ENCODE measurements around the gene PKP3.

Gene PKP3

DNA sequence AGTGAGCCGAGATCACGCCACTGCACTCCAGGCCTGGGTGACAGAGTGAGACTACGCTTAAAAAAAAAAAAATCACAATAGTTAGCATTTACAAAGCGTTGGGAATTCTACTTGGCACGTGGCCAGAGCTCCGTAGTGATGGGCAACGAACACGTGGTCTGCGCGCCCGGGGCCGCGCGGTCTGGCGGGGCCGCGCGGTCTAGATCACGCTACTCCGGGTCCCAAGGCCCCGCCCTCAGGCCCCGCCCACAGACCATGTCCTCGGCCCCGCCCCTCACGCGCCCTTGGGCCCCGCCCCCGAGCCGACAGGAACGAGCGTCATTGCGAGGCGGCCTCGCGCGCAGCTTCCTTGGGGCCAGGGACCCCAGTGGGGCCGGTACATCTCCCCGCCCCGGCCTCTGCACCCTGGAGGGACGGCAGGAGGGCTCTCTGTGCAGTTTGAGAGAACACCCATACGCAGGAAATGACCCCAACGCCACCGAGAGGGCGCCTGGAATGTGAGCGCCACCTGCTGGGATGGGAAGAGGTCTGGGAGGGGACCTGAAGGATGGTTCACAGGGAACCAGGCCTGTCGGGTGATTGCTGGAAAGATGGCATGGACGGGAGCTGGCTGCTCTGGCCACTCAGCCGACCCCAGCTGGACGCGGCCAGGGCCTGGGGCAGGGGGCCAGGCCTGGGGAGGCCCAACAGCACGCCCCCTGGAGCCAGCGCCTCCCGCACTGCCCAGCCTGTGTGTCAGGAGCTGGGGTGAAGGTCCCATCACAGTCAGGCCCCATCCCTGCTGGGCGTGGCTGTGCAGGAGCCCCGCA lies 54.1 kb downstream of the PKP3 start:
- peak; percentile 90 to 99 for DNase-seq

DNA sequence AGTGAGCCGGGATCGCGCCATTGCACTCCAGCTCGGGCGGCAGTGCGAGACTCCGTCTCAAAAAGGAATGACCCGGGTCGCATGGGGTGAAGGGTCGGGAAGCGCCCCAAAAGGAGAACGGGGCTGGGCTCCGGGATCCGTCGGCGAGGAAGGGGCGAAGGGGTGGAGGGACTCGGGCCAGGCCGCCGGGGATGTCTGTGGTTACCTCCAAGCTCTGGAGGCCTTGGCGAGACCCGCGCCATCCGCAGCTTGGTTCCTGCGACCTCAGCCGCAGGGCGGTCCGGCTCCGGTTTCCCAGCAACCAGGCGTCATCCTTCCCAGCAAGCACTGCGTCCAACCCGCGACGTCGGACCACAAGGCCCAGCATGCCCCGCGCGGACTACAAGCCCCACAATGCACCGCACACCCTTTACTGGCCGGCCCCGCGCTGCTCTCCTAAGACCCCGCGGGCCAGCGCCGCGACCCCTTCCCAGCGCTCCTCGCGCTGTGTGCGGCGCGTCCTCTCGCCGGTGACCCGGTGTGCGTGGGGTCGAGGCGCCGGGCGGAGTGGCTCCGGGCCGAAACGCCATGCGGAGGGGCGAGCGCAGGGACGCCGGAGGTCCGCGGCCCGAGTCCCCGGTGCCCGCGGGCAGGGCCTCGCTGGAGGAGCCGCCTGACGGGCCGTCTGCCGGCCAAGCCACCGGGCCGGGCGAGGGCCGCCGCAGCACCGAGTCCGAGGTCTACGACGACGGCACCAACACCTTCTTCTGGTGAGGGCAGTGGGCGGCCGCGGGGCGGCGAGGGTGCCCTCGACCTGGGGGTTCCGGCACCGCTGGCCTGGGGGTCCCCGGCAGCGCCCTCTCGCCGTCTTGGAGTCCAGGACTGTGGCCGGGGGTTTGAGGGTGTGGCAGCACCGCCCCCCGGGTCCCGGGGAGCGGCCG lies 56.1 kb downstream of the PKP3 start, which contains the start of gene PTDSS2:
PTDSS2 (plus strand) TSS at position 391 of the 920 bp plus-strand sequence; CDS start at position 568, 177 bp downstream.
- DNase-seq: peak; percentile 91 to 93

DNA sequence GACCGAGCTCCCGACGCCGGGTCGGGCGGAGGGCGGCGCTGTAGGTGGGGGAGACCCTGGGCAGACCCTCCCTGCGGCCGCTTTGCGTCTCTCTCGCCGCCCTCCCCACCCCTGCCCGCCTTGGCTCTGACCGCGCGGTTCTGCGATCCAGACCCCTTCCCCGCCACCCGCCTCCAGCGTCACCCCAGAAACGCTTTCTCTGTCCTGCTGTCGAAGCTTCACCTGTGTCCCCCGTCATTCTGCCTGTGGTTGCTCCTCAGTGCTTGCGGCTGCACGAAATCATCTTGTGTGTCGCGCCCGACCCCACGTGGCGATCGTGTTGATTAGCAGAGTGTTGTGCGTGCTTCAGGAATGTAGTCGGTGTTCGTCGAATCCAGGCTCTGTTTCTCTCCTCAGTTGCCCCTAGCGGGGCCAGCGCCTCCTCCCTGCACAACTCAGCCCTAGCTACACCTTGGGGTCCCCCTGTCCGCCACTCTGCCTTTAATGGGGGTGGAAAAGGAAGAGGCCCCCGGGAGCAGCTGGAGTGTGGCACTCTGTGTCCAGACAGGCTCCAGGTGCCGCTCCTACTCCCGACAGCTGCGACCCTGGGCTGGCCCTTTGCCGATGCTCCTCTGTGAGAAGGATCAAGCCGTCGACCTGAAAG lies 56.9 kb downstream of the PKP3 start:
- DNase-seq: peak; percentile 64 to 82

- DNase-seq: no peak
These were observed 57.7 kb downstream of the PKP3 start for GRCh38 chr11:451738-452137.

DNA sequence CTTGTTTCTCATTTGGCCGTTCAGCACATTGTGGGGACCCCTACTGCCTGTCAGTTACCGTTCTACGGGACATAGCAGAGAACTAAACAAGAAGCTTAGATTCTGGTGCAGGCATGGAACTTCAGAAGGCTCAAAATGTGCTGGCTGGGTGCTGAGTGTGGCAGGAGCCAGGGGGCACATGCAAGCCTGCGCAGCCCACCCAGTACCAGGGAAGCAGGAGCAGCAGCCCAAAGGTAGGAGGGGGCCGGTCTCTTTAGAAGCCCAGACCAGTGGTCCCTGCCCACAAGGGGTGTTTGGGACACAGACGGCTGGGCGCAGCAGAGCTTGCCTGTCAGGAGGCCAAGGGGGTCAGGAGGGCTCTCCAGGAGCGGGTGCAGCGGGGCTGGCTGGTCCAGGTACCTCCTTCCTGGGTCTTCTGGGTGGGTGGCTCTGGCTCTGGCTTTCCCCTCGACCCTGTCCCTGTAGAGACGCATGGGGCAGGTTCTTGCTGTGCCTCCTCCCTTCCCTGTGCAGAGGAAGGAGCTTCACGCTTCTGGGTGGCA lies 58.3 kb downstream of the PKP3 start:
- DNase-seq: no peak

GRCh38 chr11:452916-453527 lies 59.0 kb downstream of the PKP3 start:
- no peak for DNase-seq

DNA sequence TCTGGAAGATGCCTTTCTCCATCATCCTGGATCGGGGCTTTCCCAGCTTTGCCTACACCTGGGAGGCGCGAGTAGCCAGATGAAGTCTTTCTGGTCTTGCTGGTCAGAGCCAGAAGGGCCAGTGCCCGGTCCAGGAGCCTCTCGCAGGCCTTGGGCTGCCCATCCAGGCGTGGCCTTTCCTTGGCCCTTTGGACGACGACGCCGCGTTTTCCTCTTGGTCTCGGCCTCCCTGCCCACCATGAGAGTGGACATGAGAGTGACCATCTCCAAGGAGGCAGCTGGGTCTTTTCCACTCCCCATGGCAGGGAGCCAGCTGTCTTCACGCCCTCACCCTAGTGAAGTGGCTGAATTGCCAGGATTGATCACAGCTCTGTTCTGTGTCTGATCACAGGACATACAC lies 59.6 kb downstream of the PKP3 start:
- no peak for DNase-seq

DNA sequence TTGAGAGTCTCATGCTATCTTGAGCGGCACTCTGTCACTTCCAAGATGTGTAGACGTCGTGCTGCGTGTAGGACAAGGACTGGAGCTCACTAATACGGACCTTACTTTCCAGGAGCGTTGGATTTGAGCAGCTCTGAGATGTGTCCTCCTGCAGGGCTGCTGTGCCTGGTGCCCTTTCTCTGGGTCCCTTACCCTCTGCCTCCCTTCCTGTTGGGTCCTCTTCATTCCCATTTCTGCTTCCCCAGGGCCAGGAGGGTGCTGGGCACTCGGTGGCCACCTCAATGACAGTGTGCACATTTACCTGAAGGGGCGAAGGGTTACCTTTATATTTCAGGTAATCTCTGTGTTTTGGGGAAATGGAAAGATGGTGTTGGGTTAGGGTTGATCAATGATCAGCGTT lies 60.0 kb downstream of the PKP3 start:
- DNase-seq: no peak

All from stimulated activated CD4-positive, alpha-beta T cell treated with anti-CD3 and anti-CD28 coated beads, Interleukin-4, amount 100 ng/mL, for 4 hours (primary cell).